HepG2 (cell line): ENCODE data around the gene L1CAM. TPM values are rescaled to one million over a fixed set of nuclear protein-coding genes. Genes with fewer than 3 reads are reported as not detected.
A peak's percentile ranks its signal among the peaks of the same experiment; 100 is the strongest.

Experiments
- ATAC-seq: fragments of 200-7000 bp; cut with Tn5 transposase; 3 replicates; pipeline ENCODE4 v1.9.1; 2020; ENCODE audit warnings: mild to moderate bottlenecking, moderate library complexity
- BruUV-seq: library from RNA; stranded (reverse); fragments of 400-500 nt; replicated peaks from 2 replicates; lab custom pipeline; 2021; lab: Mats Ljungman, UMichigan
- CTCF ChIA-PET: fragments of 300-600 bp; formaldehyde crosslinking; extraction: SDS; loops from one replicate; lab custom pipeline; 2021; ENCODE audit warnings: low total read pairs, inconsistent platforms, low intra/inter-chr PET ratio; lab: Yijun Ruan, JAX
- POLR2A ChIA-PET: fragments of 350-600 bp; sonication (Branson Sonifier 250); formaldehyde crosslinking; loops from one replicate; lab custom pipeline; 2020; ENCODE audit warnings: antibody characterized with exemption, inconsistent platforms; lab: Yijun Ruan, JAX
- DNase-seq: peaks from one replicate; pipeline ENCODE4 v3.0.0-alpha.2; 2015; ENCODE audit warnings: low spot score
- FAIRE-seq: peaks from 3 replicates; lab custom pipeline; 2011; peaks lifted over from hg19 to GRCh38; lab: Jason Lieb, UNC
- H2AFZ ChIP-seq: one replicate; pipeline ENCODE4 v1.6.1; 2011; ENCODE audit warnings: low read length, inconsistent platforms
- H3K27ac ChIP-seq: fragments of 300-600 bp; 3 replicates; pipeline ENCODE4 v1.8.0; 2011; ENCODE audit warnings: mixed run types, mild to moderate bottlenecking, mixed read lengths, low read length, inconsistent platforms; ENCODE audit not compliant: insufficient read depth; ENCODE audit errors: extremely low read length
- H3K27me3 ChIP-seq, 2 experiments: fragments of 200-600 bp in 1 of 2; 2 replicates in 1 of 2; 3 replicates in 1 of 2; pipeline versions ENCODE4 v1.6.0 to v1.8.0; 2011; ENCODE audit warnings: low read length in 2 of 2, mild to moderate bottlenecking in 2 of 2, moderate library complexity in 2 of 2, inconsistent platforms in 1 of 2; ENCODE audit not compliant: insufficient read depth in 2 of 2, control insufficient read depth in 1 of 2
- H3K36me3 ChIP-seq, 2 experiments: fragments of 200-600 bp in 1 of 2; replicated peaks in 1 of 2; 2 replicates in 1 of 2; 3 replicates in 1 of 2; pipeline versions ENCODE4 v1.5.1 to v1.8.0; 2011; ENCODE audit warnings: low read length in 2 of 2, inconsistent platforms in 1 of 2; ENCODE audit not compliant: insufficient read depth in 2 of 2, control insufficient read depth in 1 of 2
- H3K4me1 ChIP-seq: 2 replicates; pipeline ENCODE4 v1.5.1; 2012; ENCODE audit warnings: low read length, inconsistent platforms; ENCODE audit not compliant: insufficient read depth
- H3K4me2 ChIP-seq: 2 replicates; pipeline ENCODE4 v1.6.0; 2011; ENCODE audit warnings: low read depth, low read length, inconsistent platforms
- H3K4me3 ChIP-seq, 3 experiments: fragments of 200-600 bp in 1 of 3; sonication (generic), shearing (Covaris generic) in 1 of 3; replicated peaks in 1 of 3; 2 replicates each; pipeline ENCODE4 v1.5.1; 2011 to 2016; ENCODE audit warnings: low read length in 3 of 3, inconsistent platforms in 2 of 3, low read depth in 2 of 3, mild to moderate bottlenecking in 2 of 3, control low read depth in 1 of 3, mixed read lengths in 1 of 3; ENCODE audit not compliant: insufficient read depth in 1 of 3
- H3K79me2 ChIP-seq: one replicate; pipeline ENCODE4 v1.6.1; 2011; ENCODE audit warnings: low read length, inconsistent platforms; ENCODE audit not compliant: insufficient read depth
- H3K9ac ChIP-seq: 2 replicates; pipeline ENCODE4 v1.6.0; 2011; ENCODE audit warnings: mild to moderate bottlenecking, low read depth, low read length, inconsistent platforms; ENCODE audit not compliant: insufficient read depth
- H3K9me3 ChIP-seq: 2 replicates; pipeline ENCODE4 v1.5.1; 2012; ENCODE audit warnings: mild to moderate bottlenecking, low read length
- H4K20me1 ChIP-seq: 2 replicates; pipeline ENCODE4 v1.6.0; 2011; ENCODE audit warnings: inconsistent platforms, mild to moderate bottlenecking, low read length, moderate library complexity; ENCODE audit not compliant: insufficient read depth
- DNMT1 ChIP-seq: sonication (generic); formaldehyde crosslinking; IDR thresholded peaks from 2 replicates; pipeline ENCODE4 v1.5.1; 2020; ENCODE audit warnings: mild to moderate bottlenecking, missing genetic modification reagents
- EZH2 ChIP-seq: conservative IDR thresholded peaks from 2 replicates; pipeline ENCODE4 v1.6.1; 2012; ENCODE audit warnings: mild to moderate bottlenecking, low read depth, low read length, moderate library complexity
- MLLT10 ChIP-seq: sonication (generic); formaldehyde crosslinking; IDR thresholded peaks from 2 replicates; pipeline ENCODE4 v1.4.0; 2020; ENCODE audit warnings: missing genetic modification reagents
- THAP7 ChIP-seq: sonication (generic); formaldehyde crosslinking; IDR thresholded peaks from 2 replicates; pipeline ENCODE4 v1.8.1; 2023; ENCODE audit warnings: mild to moderate bottlenecking, missing genetic modification reagents
- ZNF564 ChIP-seq: sonication (generic); formaldehyde crosslinking; IDR thresholded peaks from 2 replicates; pipeline ENCODE4 v1.8.1; 2023; ENCODE audit warnings: mild to moderate bottlenecking, missing genetic modification reagents
- ZNF574 ChIP-seq: sonication (generic); formaldehyde crosslinking; IDR thresholded peaks from 2 replicates; pipeline ENCODE4 v1.4.0; 2020; ENCODE audit warnings: missing genetic modification reagents
- WGBS: methylation state at CpG from one replicate; pipeline ENCODE4 v1.1.6; 2017; ENCODE audit warnings: low lambda C conversion rate; 5-methylcytosine and 5-hydroxymethylcytosine counted together
- in situ Hi-C: cut with HindIII; loops from 2 replicates; pipeline ENCODE4 v1.10.0; 2017; ENCODE audit warnings: low pct_unique_long_range_greater_than_20kb; ENCODE audit not compliant: extremely low pct_ligation_motif_present
- intact Hi-C: fragments of 100-400 bp; cut with micrococcal nuclease; formaldehyde crosslinking; loops from one replicate; pipeline ENCODE4 v1.10.0; 2022; ENCODE audit not compliant: unreplicated experiment
- polyA plus RNA-seq, 8 experiments: library from polyadenylated mRNA; depleted of rRNA in 3 of 8; stranded (reverse) in 7 of 8; unstranded in 1 of 8; fragments of >200 nt; fragmentation: Illumina TruSeq in 4 of 8; extraction: Trizol in 4 of 8; gene quantifications; 2 replicates each; pipeline versions ENCODE4 v1.2.1 to v1.2.3, GENCODE V29; 2011 to 2016; ENCODE audit warnings: low read depth in 4 of 8, missing spikeins in 1 of 8, mixed read lengths in 1 of 8; ENCODE audit not compliant: insufficient read depth in 1 of 8
- total RNA-seq, 5 experiments: library from RNA; depleted of rRNA; stranded (reverse); fragments of >200 nt; fragmentation: Illumina TruSeq; extraction: Trizol; gene quantifications; 2 replicates each; pipeline ENCODE4 v1.2.3, GENCODE V29; 2016; ENCODE audit warnings: low read depth in 1 of 5

L1CAM gene
- total and polyA plus RNA-seq, 2 of the 13 experiments (the other 11 are each of a cell fraction or from before 2014, with no cell fraction given): 1.4 to 2.0 TPM

DNA sequence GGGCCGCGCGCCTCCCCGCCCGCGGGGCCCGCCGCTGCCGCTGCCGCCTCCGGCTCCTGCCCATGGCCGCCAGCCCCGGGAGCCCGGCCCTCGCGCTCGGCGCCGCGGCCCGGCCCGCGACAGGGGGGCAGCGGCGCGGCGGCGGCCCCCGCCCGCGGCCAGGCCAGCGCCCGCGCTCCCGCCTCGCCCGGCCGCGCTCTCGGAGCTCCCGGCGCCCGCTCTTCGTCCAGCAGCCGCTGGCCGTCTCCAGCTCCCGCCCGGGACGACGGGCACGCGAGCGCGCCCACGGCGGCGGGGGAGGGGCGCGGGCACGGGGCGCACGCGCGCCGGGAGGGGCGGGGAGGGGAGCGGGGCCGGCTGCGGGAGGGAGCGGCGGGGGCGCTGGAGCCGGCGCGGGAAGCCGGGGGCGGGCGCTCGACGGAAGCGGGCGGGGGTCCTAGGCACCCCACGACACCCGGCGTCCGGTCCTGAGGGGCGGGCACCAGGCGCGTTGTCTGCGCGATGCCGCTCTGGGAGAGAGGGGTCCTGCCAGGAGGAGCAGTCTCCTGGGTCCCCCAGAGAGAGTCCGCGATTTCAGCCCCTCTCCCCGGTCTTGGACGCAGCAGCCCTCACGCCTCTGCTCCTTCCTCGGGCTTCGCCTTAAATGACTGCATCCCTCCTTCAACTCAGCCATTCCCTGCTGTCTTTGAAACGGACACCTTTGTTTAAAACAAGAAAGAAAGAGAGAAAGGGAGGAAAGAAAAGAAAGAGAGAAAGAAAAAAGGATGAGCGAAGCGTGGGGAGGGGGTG lies 55.1 kb downstream of the L1CAM start:
- intact Hi-C loops (no loop called here), in situ Hi-C loops (no loop called here)
- no peak overlapping the region for H3K4me3 ChIP-seq
- no peak overlapping the region for H3K9ac ChIP-seq
- no peak overlapping the region for H3K4me2 ChIP-seq
- no TSS peak for BruUV-seq
- no peak for DNase-seq
- H3K79me2 ChIP-seq: no peaks in the 10 kb centered on the region
- no peaks in the 10 kb centered on the region for H4K20me1 ChIP-seq
- 38% methylated on average over 8 of the region's 102 CpGs for WGBS
- H3K4me1 ChIP-seq: no peaks in the 10 kb centered on the region
- no peaks in the 10 kb centered on the region for H3K36me3 ChIP-seq
- POLR2A ChIA-PET: no interaction called here
- no peaks in the 10 kb centered on the region for H3K9me3 ChIP-seq
- ATAC-seq: no peak
- CTCF ChIA-PET: no interaction called here
- H3K27me3 ChIP-seq: peaks cover 4 to 27% of the 10 kb centered on the region in 2 experiments; a peak in 3 of 5 replicates
- TF ChIP-seq ZNF574 (CRISPR knock-in tag) (no peak), MLLT10 (CRISPR knock-in tag) (no peak), DNMT1 (no peak), THAP7 (CRISPR knock-in tag) (no peak), ZNF564 (CRISPR knock-in tag) (no peak), EZH2 (0 out of 2 replicates have a peak, but pooled peaks have one; percentile 59)
- FAIRE-seq: no peak
- H3K27ac ChIP-seq: no peak overlapping the region
- no peak overlapping the region for H2AFZ ChIP-seq
